GM12878 (cell line): ENCODE data around the gene MICAL3.

Experiments used
- CHD2 ChIP-seq: IDR thresholded peaks from 2 replicates; pipeline ENCODE4 v1.6.1; 2011; ENCODE audit warnings: low read depth, low read length, improper control_type of control experiment, borderline replicate concordance
- EZH2 ChIP-seq: IDR thresholded peaks from 2 replicates; pipeline ENCODE4 v1.6.1; 2012; ENCODE audit warnings: low read depth, mild to moderate bottlenecking, control low read depth, inconsistent platforms, low read length, borderline replicate concordance; ENCODE audit not compliant: control insufficient read depth
- IRF4 ChIP-seq: IDR thresholded peaks from 2 replicates; pipeline ENCODE4 v1.6.1; 2011; ENCODE audit warnings: low read depth, low read length
- JUND ChIP-seq: IDR thresholded peaks from 2 replicates; pipeline ENCODE4 v1.6.1; 2012; ENCODE audit warnings: low read depth, mild to moderate bottlenecking, low read length, improper control_type of control experiment, moderate library complexity
- NFIC ChIP-seq: IDR thresholded peaks from 2 replicates; pipeline ENCODE4 v1.6.1; 2012; ENCODE audit warnings: low read depth, mild to moderate bottlenecking, inconsistent platforms, low read length, moderate library complexity
- POLR2AphosphoS5 ChIP-seq: IDR thresholded peaks from 2 replicates; pipeline ENCODE4 v1.6.1; 2011; ENCODE audit warnings: mild to moderate bottlenecking, low read length, inconsistent platforms
- POU2F2 ChIP-seq: IDR thresholded peaks from 3 replicates; pipeline ENCODE4 v1.6.1; 2011; ENCODE audit warnings: low read depth, mild to moderate bottlenecking, low read length, borderline replicate concordance
- SMC3 ChIP-seq: IDR thresholded peaks from 2 replicates; pipeline ENCODE4 v1.6.1; 2011; ENCODE audit warnings: low read length, improper control_type of control experiment, borderline replicate concordance
- TCF12 ChIP-seq: IDR thresholded peaks from 2 replicates; pipeline ENCODE4 v1.6.1; 2011; ENCODE audit warnings: low read depth, mild to moderate bottlenecking, low read length
- TF ChIP-seq, protein P1 (sequence below), 3 experiments: IDR thresholded peaks in 2 of 3; conservative IDR thresholded peaks in 1 of 3; 2 replicates each; pipeline ENCODE4 v1.5.1; 2011; ENCODE audit warnings: low read depth in 3 of 3, low read length in 3 of 3, mild to moderate bottlenecking in 3 of 3, control low read depth in 2 of 3, moderate library complexity in 2 of 3, inconsistent platforms in 1 of 3, mixed read lengths in 1 of 3; ENCODE audit not compliant: control insufficient read depth in 2 of 3, insufficient read depth in 1 of 3; ENCODE audit errors: extremely low read depth in 1 of 3

DNA sequence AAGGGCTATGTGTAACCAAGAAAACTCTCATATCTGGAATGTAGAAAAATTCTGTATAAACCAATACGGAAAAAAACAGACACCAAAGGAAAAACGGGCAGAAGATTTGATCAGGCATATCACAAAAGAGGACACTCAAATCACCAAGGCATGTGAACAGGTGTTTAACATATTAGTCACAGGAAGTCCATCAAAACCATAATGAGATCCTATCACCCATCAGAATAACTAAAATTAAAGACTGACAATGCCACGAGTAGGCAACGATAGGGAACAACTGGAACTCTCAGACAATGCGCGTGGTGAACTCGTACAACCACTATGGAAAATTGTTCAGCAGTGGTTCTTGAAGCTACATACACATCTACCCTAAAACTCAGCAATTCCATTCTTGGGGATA is 94.5 kb downstream of the MICAL3 start:
- TF ChIP-seq JUND (no peak), CHD2 (no peak), TCF12 (no peak), SMC3 (no peak), NFIC (no peak), POLR2AphosphoS5 (no peak), POU2F2 (no peak), EZH2 (no peak), IRF4 (no peak)
- TF ChIP-seq, protein P1, sequence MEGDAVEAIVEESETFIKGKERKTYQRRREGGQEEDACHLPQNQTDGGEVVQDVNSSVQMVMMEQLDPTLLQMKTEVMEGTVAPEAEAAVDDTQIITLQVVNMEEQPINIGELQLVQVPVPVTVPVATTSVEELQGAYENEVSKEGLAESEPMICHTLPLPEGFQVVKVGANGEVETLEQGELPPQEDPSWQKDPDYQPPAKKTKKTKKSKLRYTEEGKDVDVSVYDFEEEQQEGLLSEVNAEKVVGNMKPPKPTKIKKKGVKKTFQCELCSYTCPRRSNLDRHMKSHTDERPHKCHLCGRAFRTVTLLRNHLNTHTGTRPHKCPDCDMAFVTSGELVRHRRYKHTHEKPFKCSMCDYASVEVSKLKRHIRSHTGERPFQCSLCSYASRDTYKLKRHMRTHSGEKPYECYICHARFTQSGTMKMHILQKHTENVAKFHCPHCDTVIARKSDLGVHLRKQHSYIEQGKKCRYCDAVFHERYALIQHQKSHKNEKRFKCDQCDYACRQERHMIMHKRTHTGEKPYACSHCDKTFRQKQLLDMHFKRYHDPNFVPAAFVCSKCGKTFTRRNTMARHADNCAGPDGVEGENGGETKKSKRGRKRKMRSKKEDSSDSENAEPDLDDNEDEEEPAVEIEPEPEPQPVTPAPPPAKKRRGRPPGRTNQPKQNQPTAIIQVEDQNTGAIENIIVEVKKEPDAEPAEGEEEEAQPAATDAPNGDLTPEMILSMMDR (IDR thresholded peaks at IDR 0.05 in 2 of 3, conservative IDR thresholded peaks at IDR 0.05 in 1 of 3; ENCODE audit: control insufficient read depth in 2 of 3, extremely low read depth in 1 of 3, insufficient read depth in 1 of 3, low read depth in 3 of 3, low read length in 3 of 3) = no peak
